Stimulated activated CD8-positive, alpha-beta memory T cell treated with anti-CD3 and anti-CD28 coated beads, Interleukin-4, amount 100 ng/mL, for 24 hours (primary cell): ENCODE measurements around the gene LDLRAD1.
"Not testable (repeated sequence)": the region's sequence is repeated elsewhere in the genome, so short reads cannot be mapped to it uniquely, and the experiment has no call there.

ENCODE experiments used
- DNase-seq: peaks from one replicate; pipeline ENCODE4 v3.0.0-alpha.2; 2020; ENCODE audit warnings: low read depth

The LDLRAD1 gene

GRCh38 chr1:54017979-54018378 is at the start of gene LDLRAD1:
Gene LDLRAD1 (minus strand): TSS chr1:54018186. CDS start chr1:54018112, 74 bp downstream.
- no peak for DNase-seq

GRCh38 chr1:54064299-54064698 is 46.3 kb upstream of the LDLRAD1 start:
- DNase-seq = no peak

- DNase-seq = no peak
These were observed 36.4 kb upstream of the LDLRAD1 start for GRCh38 chr1:54054438-54054749.

GRCh38 chr1:54053745-54054437 is 35.9 kb upstream of the LDLRAD1 start:
- no peak for DNase-seq

- DNase-seq = peak; percentile 95
These were observed 35.2 kb upstream of the LDLRAD1 start, which contains the start of the genes TCEANC2 and TMEM59 for GRCh38 chr1:54052934-54053744. Gene TCEANC2 (plus strand): TSS chr1:54053608. CDS start chr1:54054423, 815 bp downstream. Gene TMEM59 (minus strand): TSS chr1:54053204. CDS start chr1:54053188, 16 bp downstream.

GRCh38 chr1:54052431-54052933 is 34.5 kb upstream of the LDLRAD1 start:
- DNase-seq = peak; percentile 4

GRCh38 chr1:54051933-54052430 is 34.0 kb upstream of the LDLRAD1 start:
- DNase-seq = no peak

GRCh38 chr1:54050435-54050834 is 32.4 kb upstream of the LDLRAD1 start:
- not testable (repeated sequence) for DNase-seq

- DNase-seq = no peak
These were observed 29.7 kb upstream of the LDLRAD1 start for GRCh38 chr1:54047384-54048305.

GRCh38 chr1:54046671-54047383 is 28.8 kb upstream of the LDLRAD1 start:
- DNase-seq = no peak

GRCh38 chr1:54045496-54045895 is 27.5 kb upstream of the LDLRAD1 start:
- DNase-seq = no peak

GRCh38 chr1:54041806-54042205 is 23.8 kb upstream of the LDLRAD1 start:
- DNase-seq = no peak

- DNase-seq = no peak
These were observed 19.5 kb upstream of the LDLRAD1 start for GRCh38 chr1:54037476-54037875.

- no peak for DNase-seq
These were observed 10.6 kb upstream of the LDLRAD1 start for GRCh38 chr1:54028306-54029251.

- DNase-seq = no peak
These were observed 9.9 kb upstream of the LDLRAD1 start for GRCh38 chr1:54027848-54028247.

- DNase-seq = not testable (repeated sequence)
These were observed 6.8 kb upstream of the LDLRAD1 start for GRCh38 chr1:54024811-54025210.

- DNase-seq = no peak
These were observed 6.4 kb upstream of the LDLRAD1 start for GRCh38 chr1:54024358-54024757.

GRCh38 chr1:54019562-54020176 is 1.7 kb upstream of the LDLRAD1 start:
- not testable (repeated sequence) for DNase-seq

- no peak for DNase-seq
These were observed 649 bp upstream of the LDLRAD1 start for GRCh38 chr1:54018635-54019034.
